DMS114 treated with DMSO at 0.1 percent for 48 hours (cell line): Measurements from ENCODE around the gene APLP2.
A peak's percentile ranks its signal among the peaks of the same experiment; 100 is the strongest.
"Not testable (repeated sequence)": the region's sequence is repeated elsewhere in the genome, so short reads cannot be mapped to it uniquely, and the experiment has no call there.

Experiments
- DNase-seq: peaks from one replicate; lab custom pipeline; 2025; ENCODE audit not compliant: unreplicated experiment; lab: John Stamatoyannopoulos, UW

The APLP2 gene

DNA sequence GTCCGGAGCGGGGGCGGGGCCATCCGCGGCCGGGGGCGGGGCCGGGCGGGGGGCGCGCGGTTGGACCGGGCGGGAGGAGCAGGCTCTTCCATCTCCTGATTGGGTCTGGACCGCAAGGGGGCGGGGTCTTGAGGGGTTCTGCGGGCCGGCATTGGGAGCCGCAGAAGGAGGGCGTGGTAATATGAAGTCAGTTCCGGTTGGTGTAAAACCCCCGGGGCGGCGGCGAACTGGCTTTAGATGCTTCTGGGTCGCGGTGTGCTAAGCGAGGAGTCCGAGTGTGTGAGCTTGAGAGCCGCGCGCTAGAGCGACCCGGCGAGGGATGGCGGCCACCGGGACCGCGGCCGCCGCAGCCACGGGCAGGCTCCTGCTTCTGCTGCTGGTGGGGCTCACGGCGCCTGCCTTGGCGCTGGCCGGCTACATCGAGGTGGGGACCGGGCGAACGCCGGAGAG, at the start of gene APLP2:
APLP2 (plus strand) TSS at position 236 of the 450 bp plus-strand sequence; CDS start at position 320, 84 bp downstream.
- peak; percentile 92 for DNase-seq

DNA sequence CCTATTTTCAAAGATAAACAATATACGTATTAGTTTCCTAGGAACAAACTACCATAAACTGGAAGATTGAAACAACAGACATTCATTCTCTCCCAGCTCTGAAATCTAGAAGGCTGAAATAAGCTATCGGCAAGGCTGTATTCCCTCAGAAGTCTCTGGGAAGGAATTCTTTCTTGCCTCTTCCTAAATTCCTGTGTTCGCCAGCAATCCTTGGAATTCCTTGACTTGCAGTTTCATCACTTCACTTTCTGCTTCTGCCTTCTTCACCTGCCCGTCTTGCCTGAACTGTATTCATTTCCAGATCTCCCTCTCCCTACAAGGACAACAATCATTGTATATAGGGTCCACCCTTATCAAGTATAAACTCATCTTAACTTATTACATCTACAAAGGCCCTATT, 49.4 kb upstream of the APLP2 start:
- DNase-seq = no peak

DNA sequence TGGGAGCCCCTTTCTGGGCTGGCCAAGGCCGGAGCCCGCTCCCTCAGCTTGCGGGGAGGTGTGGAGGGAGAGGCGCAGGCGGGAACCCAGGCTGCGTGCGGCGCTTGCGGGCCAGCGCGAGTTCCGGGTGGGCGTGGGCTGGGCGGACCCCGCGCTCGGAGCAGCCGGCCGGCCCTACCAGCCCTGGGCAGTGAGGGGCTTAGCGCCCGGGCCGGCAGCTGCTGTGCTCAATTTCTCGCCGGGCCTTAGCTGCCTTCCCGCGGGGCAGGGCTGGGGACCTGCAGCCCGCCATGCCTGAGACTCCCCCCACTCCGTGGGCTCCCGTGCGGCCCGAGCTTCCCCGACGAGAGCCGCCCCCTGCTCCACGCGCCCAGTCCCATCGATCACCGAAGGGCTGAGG, 48.1 kb upstream of the APLP2 start:
- not testable (repeated sequence) for DNase-seq

- DNase-seq = no peak
Measured at GRCh38 chr11:130022799-130023198, 46.9 kb upstream of the APLP2 start.

DNA sequence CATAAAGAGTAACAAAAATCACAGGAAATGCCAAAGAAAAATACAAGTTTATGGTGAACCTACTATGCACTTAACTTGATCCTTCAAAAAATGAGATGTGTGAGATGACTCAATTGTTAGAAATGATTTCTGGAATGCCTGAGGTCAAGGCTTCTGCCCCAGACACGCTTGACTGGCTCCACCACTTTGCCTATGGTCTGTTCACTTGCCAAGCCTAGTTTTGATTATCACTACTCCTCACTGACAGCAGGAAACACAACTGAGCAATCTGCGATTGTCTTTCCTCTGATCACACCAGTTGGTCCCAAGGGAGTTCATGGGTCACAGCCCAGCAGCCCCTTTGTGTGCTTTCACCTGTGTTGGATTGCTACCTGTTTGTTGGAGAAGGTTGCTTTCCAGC, 46.5 kb upstream of the APLP2 start:
- DNase-seq = no peak

GRCh38 chr11:130024361-130024760, 45.3 kb upstream of the APLP2 start:
- DNase-seq = no peak

- no peak for DNase-seq
Measured at GRCh38 chr11:130025371-130025770, 44.3 kb upstream of the APLP2 start.

DNA sequence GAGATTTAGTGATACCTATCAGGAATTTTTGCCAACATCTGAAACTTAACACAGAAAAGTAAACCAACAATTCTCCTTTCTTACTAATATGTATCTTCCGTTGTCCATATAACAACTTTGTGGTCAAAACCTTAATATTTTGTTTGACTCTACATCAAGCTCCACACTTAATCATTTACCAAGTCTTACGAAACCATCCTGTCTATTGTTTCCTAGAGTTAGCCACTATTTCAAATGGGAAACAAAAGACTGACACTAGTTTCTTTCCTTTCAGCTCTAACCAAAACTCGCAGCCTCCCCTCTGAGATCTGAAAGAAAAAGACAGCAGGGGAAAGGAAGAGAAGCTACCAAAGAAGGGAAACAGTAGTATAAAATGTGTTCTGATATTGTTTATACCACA, 40.6 kb upstream of the APLP2 start:
- DNase-seq = no peak

- DNase-seq = no peak
Measured at GRCh38 chr11:130031056-130031455, 38.6 kb upstream of the APLP2 start.

GRCh38 chr11:130031945-130032344, 37.7 kb upstream of the APLP2 start:
- no peak for DNase-seq

GRCh38 chr11:130032931-130033330, 36.8 kb upstream of the APLP2 start:
- no peak for DNase-seq

DNA sequence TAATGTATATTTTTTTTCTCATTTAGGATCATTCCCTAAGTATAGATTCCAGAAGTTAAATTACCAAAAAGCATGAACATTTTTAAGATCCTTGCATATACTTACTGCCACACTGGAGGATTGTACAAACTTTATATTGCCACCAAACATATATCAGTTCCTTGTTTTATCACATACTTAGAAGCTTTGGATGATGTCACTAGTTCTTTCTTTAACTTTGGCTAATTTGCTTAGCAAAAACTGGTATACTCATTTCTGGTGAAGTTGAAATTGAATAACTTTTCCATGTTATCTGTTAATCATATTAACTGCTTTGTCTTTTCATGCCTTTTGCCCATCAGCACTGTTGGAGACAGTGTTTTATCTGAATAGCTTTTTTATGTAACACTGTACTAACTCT, 35.5 kb upstream of the APLP2 start:
- no peak for DNase-seq

GRCh38 chr11:130037058-130037457, 32.6 kb upstream of the APLP2 start:
- no peak for DNase-seq

- DNase-seq = no peak
Measured at GRCh38 chr11:130037881-130038585, 31.7 kb upstream of the APLP2 start.

DNA sequence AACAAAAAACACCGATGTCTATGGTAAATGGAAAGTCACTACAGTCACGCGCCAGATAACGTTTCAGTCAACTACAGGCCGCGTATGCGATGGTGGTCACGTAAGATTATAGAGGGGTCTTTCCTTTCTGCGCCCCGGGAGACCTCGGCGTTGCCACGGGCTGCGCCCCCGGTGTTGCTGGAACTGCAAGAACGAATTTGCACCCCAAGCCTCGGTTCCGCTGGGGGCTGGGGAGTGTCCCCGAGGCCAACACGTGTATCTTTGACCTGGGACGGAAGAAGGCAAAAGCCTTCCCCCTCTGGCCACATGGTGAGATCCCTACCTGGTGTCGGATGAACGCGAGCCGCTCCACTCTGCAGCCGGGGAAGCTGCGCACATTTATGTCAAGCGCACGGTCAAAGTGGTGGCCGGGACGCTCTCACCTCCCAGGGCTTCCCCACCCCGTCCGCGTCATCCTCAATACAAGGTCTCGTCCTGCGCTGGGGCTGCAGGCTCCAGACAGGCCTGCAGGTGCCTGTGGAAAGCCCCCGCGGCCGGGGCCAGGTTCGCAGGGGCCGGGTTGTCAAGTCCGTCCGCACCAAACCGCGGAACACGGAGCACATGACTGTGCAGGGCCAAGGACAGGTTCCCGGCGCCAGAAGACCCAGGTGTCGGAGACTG, 29.3 kb upstream of the APLP2 start:
- DNase-seq = no peak

GRCh38 chr11:130042093-130042591, 27.6 kb upstream of the APLP2 start:
- DNase-seq = no peak

GRCh38 chr11:130043575-130043974, 26.1 kb upstream of the APLP2 start:
- DNase-seq = no peak

GRCh38 chr11:130047141-130047540, 22.6 kb upstream of the APLP2 start:
- DNase-seq = no peak

DNA sequence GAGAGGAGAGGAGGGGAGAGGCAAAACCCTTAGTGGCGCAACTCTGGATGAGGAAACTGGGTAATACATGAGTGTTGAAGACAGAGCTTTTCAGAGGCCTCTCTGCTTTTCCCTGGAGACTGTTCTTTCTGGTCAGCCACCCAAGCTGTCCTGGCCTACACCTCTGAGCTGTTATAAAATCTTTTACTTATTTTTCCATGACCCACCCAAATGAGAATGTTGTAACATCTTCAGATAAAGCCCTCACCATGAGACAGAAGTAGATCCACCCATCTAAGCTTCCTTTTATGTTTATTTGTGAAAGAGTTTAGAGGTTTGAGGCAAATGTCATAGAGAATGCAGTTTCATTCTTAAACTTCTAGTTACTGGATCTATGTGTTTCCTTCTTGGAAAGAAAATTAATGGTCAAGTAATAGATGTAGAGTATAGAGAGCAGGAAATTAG, 20.3 kb upstream of the APLP2 start:
- DNase-seq = no peak

DNA sequence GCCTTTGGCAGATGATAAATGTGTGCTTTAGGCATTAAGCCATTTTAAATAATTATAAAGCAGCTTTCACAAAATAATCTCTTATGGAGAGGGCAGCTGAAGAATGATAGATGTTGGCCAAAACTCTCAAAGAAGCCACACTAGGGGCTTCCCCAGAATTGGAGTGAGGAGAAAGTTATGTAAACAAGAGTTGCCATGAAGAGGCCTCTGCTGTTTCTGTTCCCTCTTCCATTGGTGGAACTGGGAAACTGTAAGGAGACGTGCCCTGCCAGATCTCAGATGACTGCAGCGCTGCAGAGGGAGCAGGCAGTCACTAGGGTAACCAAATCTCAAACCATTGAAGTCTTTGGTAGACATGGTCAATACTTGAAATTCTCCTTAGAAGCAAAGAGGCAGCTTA, 19.4 kb upstream of the APLP2 start:
- DNase-seq = no peak

GRCh38 chr11:130051082-130051481, 18.6 kb upstream of the APLP2 start:
- no peak for DNase-seq

DNA sequence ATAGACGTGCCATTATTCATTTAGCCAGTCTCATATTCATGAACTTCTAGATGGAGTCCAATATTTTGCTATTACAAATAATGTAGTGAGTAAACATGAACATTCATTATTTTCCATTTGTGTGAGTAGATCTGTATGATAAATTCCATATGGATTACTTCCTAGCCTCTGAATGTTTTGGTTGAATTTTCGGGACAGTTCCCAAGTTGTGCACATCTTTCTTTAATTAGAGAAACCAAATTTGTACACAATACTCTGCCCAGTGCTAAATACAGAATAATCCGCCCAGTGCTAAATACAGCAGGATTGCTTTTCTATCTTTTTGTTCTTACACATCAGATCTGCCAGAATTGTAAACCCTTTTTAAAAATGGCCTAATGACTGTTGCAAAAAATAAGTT, 17.1 kb upstream of the APLP2 start:
- no peak for DNase-seq
